ENCODE data around the gene ARHGAP30. TPM values are rescaled to one million over a fixed set of nuclear protein-coding genes. Genes with fewer than 3 reads are reported as not detected.

Gene ARHGAP30, protein sequence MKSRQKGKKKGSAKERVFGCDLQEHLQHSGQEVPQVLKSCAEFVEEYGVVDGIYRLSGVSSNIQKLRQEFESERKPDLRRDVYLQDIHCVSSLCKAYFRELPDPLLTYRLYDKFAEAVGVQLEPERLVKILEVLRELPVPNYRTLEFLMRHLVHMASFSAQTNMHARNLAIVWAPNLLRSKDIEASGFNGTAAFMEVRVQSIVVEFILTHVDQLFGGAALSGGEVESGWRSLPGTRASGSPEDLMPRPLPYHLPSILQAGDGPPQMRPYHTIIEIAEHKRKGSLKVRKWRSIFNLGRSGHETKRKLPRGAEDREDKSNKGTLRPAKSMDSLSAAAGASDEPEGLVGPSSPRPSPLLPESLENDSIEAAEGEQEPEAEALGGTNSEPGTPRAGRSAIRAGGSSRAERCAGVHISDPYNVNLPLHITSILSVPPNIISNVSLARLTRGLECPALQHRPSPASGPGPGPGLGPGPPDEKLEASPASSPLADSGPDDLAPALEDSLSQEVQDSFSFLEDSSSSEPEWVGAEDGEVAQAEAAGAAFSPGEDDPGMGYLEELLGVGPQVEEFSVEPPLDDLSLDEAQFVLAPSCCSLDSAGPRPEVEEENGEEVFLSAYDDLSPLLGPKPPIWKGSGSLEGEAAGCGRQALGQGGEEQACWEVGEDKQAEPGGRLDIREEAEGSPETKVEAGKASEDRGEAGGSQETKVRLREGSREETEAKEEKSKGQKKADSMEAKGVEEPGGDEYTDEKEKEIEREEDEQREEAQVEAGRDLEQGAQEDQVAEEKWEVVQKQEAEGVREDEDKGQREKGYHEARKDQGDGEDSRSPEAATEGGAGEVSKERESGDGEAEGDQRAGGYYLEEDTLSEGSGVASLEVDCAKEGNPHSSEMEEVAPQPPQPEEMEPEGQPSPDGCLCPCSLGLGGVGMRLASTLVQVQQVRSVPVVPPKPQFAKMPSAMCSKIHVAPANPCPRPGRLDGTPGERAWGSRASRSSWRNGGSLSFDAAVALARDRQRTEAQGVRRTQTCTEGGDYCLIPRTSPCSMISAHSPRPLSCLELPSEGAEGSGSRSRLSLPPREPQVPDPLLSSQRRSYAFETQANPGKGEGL
- under 0.01 TPM in 1 of 2 replicates, not detected in the other for total RNA-seq

GRCh38 chr1:161069731-161070270 lies at the start of gene ARHGAP30:
Gene ARHGAP30 (minus strand): TSS chr1:161069891. CDS start chr1:161069624, 267 bp downstream.

GRCh38 chr1:161117759-161118581 lies 48.3 kb upstream of the ARHGAP30 start, which contains the start of the genes NIT1 and PFDN2:
Gene NIT1 (plus strand): TSS chr1:161118105. CDS start chr1:161118177, 72 bp downstream.
Gene PFDN2 (minus strand): TSS chr1:161118037. CDS start chr1:161118026, 11 bp downstream.

DNA sequence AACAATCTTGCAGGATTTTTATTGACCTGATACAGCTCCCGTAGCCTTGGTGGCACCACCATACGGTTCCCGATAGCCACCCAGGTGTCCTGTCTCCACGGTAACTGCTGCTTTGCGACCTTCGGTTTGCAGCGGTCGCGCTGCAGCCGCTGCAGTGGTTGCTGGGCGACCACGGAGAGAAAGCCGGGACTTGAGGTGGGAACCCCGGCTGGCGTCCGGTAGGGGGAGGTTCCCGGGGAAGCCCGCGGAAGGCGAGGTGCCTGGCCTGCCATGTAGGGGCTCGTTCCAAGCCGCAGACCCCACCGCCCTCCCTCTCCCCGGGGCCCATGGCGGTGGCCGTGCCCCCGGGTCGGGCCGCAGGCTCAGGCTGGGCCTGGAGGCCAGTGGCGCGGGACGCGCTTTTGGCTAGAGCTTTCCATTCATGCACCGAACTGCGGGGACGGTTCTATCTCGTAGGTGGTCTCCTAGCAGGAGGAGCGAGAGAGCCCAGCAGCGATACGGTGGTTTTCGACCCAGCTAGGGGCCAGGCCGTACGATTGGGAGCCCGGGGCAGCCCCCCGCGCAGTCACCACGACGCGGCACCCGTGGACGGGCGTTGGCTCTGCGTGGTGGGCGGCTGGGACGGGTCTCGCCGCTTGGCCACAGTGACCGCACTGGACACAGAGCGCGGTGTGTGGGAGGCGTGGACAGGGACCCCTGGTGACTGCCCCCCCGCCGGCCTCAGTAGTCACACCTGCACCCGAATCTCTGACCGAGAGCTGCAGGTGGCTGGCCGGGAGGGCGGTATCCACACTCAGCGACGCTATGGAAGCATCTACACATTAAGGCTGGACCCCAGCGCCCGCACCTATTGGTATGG lies 28.7 kb upstream of the ARHGAP30 start, which contains the start of gene KLHDC9:
Gene KLHDC9 (plus strand): TSS at position 152 of the 859 bp plus-strand sequence. CDS start 175 bp downstream, at position 327.

DNA sequence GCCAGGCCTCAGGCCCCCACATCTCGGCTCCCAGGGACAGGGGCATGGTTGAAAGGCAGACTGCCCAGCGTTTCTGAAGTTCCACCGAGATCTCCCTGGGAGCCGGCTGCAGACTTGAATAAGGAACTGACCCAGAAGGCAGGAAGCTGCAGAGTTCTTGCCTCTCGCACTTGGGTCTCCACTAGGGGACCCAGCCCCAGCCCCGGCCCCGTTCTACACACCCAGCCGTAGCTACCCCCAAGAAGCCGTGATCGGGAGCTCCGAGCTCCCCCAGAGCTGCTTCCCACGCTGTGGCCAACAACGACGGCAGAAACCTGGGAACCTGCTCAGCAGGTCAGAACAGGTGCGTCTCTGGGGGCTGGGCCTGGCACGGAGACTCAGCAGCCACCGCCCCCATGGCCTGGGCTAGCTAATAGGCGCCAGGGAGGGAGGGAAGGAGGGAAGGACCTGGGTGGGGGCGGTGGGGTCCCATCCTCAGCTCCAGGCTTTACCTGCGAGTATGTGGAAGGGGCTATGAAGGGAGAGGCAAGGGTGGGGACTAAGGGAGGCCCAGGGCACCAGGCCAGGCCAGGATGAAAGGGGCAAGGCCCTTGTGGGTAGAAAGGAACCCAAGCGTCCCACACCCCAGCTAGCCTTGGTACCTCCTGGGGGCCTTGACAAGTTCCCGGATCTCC lies 19.7 kb upstream of the ARHGAP30 start, which contains the start of gene NECTIN4:
Gene NECTIN4 (minus strand): TSS at position 308 of the 674 bp plus-strand sequence. CDS start 262 bp downstream, at position 46.

DNA sequence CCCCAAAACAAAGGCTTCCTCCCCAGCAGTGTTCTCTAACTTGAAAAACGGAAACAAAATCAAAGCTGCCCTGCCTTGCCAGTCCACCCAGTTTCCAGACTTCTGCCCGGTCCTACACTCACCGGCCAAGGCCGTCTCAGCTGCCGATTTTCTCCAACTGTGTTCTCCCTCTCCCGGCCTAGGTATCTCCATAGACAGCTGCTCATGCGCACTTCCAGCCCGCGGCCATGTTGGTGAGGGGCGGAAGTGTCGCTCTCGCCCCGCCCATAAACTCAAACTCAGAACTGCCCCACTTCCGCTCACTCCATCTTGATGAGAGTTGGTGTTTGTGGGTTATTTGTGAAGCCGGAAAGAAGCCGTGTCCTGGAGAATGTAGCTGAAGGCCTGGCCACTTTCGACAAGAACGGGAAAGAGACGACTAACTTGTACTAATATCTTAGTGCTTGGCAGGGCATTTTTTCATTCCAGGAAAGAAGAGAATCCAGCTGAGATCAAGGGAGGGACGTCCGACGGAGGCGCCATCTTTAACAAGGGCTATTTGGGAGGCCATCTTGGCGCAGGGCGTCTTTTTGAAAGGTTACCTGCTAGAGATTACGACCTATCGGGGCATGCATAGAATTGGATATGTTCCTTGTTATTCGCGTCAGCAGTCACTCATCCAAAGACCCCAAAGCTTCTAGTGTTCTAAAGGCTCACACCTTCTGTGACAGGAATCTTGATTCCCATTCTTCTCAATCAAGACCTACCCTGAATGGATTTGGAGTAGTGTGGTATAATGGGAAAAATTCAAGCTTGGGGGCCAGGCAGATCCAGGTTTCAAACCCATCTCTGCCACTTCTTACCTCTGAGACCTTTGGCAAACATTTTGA lies 23.7 kb downstream of the ARHGAP30 start, which contains the start of gene USF1:
Gene USF1 (minus strand): TSS at position 242 of the 869 bp plus-strand sequence. CDS start 2,702 bp downstream, outside the sequence.

DNA sequence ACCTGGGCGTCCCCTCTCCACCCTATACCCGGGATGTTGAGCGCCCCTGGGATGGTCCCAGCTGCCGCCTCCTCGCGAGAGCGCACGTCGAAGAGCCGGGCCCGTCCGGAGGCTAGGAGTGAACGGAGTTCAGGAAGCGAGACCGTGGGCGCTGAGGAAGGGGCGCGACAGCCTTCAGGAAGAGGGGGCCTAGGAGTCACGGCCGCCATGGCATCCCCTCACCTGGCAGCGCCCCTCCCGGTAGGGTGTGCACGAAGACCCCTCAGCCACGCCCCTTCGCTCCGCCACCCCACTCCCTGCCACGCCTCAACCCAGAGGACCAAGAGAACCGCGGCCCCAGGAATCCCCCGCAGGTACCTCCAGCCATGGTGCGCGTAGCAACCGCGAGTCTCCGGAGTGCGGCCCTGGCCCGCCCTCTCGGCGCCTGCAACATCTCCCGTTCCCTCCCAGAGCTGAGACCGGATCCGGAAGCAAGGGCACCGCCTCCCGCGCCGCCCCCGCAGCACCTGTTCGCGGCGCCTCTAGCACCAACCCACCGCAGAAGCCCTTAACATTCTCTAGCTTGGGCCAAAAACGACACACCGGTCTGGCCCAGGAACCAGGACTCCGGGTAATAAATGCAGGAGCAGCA lies 31.1 kb downstream of the ARHGAP30 start, which contains the start of gene TSTD1:
Gene TSTD1 (minus strand): TSS at position 442 of the 631 bp plus-strand sequence. CDS start 75 bp downstream, at position 367.

DNA sequence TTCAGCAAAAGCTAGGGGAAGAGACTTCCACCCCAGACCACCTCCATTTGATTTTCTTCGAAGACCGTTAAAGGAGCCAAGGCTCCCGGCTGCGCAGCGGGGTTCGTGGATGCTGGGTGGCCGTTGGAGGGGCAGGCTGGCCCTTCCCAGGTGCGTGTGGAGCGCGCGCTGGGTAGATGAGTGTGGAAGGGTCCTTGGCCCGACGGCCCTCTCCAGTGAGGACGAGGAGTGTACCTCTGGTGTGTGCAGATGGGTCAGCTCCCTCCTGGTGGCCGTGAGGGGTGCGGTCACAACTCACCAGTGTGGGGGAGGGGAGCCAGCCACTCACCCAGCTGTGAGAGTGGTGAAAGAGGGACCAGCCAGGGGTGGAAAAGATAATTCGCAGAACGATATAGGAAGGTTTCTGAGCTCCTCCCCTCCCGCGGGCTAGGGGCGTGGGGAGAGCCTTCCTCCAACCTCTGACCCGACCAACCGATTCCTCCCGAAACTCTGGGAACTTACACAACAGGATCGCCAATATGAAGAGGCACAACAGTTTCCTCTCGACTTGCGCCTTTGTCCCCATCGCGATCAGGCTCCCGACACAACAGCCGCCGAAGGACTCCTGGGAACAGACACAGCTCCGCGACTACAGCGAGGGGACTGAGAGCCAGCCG lies 49.1 kb downstream of the ARHGAP30 start, which contains the start of gene F11R:
Gene F11R (minus strand): TSS at position 644 of the 656 bp plus-strand sequence. CDS start 79 bp downstream, at position 565.

Other genes starting within 250 kb of the ARHGAP30 start
- gene CD244, start 207.0 kb downstream of the ARHGAP30 start, total RNA-seq: 0.09 TPM in 1 of 2 replicates, not detected in the other
- gene ITLN1, start 184.7 kb downstream of the ARHGAP30 start, total RNA-seq: not detected in 2 replicates
- gene ITLN2, start 115.1 kb downstream of the ARHGAP30 start, total RNA-seq: not detected in 2 replicates
- gene F11R, start 48.7 kb downstream of the ARHGAP30 start, total RNA-seq: 9.2 and 20.9 TPM in 2 replicates
- gene TSTD1, start 30.9 kb downstream of the ARHGAP30 start, total RNA-seq: 16.9 and 27.3 TPM in 2 replicates
- 88.4 and 102 TPM in 2 replicates for gene USF1, start 23.9 kb downstream of the ARHGAP30 start, total RNA-seq
- gene NECTIN4, start 19.7 kb upstream of the ARHGAP30 start, total RNA-seq: 0.28 and 0.37 TPM in 2 replicates
- 1.2 and 1.8 TPM in 2 replicates for gene KLHDC9, start 28.5 kb upstream of the ARHGAP30 start, total RNA-seq
- gene PFDN2, start 48.1 kb upstream of the ARHGAP30 start, total RNA-seq: 39.5 and 56.8 TPM in 2 replicates
- gene NIT1, start 48.2 kb upstream of the ARHGAP30 start, total RNA-seq: 16.2 and 17.2 TPM in 2 replicates
- 16.9 and 24.5 TPM in 2 replicates for gene DEDD, start 62.8 kb upstream of the ARHGAP30 start, total RNA-seq
- gene UFC1, start 84.1 kb upstream of the ARHGAP30 start, total RNA-seq: 117 and 125 TPM in 2 replicates
- 4.7 and 5.1 TPM in 2 replicates for gene USP21, start 89.6 kb upstream of the ARHGAP30 start, total RNA-seq
- 8.1 and 10.4 TPM in 2 replicates for gene PPOX, start 96.5 kb upstream of the ARHGAP30 start, total RNA-seq
- gene B4GALT3, start 107.6 kb upstream of the ARHGAP30 start, total RNA-seq: 11.2 and 16.7 TPM in 2 replicates
- gene ADAMTS4, start 129.2 kb upstream of the ARHGAP30 start, total RNA-seq: 2.3 and 4.0 TPM in 2 replicates
- 157 and 173 TPM in 2 replicates for gene NDUFS2, start 132.5 kb upstream of the ARHGAP30 start, total RNA-seq
- not detected in 2 replicates for gene FCER1G, start 145.4 kb upstream of the ARHGAP30 start, total RNA-seq
- gene APOA2, start 153.7 kb upstream of the ARHGAP30 start, total RNA-seq: not detected in 2 replicates
- 6.5 and 8.3 TPM in 2 replicates for gene TOMM40L, start 156.2 kb upstream of the ARHGAP30 start, total RNA-seq
- not detected in 2 replicates for gene NR1I3, start 168.3 kb upstream of the ARHGAP30 start, total RNA-seq
- gene PCP4L1, start 188.9 kb upstream of the ARHGAP30 start, total RNA-seq: not detected in 2 replicates
- gene MPZ, start 240.1 kb upstream of the ARHGAP30 start, total RNA-seq: 0.55 and 0.71 TPM in 2 replicates
- 13.5 and 17.0 TPM in 2 replicates for gene SDHC, start 244.5 kb upstream of the ARHGAP30 start, total RNA-seq

Data from smooth muscle cell of bladder (primary cell).